Lung (tissue), 12 donors: ENCODE results near the gene ULK3. TPM values are rescaled to one million over a fixed set of nuclear protein-coding genes. Genes with fewer than 3 reads are reported as not detected.

ENCODE experiments used
- ATAC-seq: fragments of 200-7000 bp; cut with Tn5 transposase; one replicate; pipeline ENCODE4 v1.9.1; 2020; ENCODE audit warnings: moderate number of reproducible peaks; ENCODE audit not compliant: insufficient read depth, low FRiP score
- DNase-seq, 3 donors: peaks; one replicate each; pipeline ENCODE4 v3.0.0-alpha.2; 2013 to 2017
- H3K27ac ChIP-seq, 2 donors: one replicate each; pipeline ENCODE4 v1.5.1; 2013; ENCODE audit warnings: mild to moderate bottlenecking in 2 of 2, moderate library complexity in 2 of 2, control low read depth in 1 of 2, inconsistent platforms in 1 of 2, low read depth in 1 of 2, low read length in 1 of 2
- H3K27me3 ChIP-seq, 3 donors: one replicate each; pipeline ENCODE4 v1.5.1; 2013; ENCODE audit warnings: low read length in 2 of 3; ENCODE audit not compliant: control insufficient read depth in 3 of 3, insufficient read depth in 3 of 3
- H3K36me3 ChIP-seq, 4 donors: one replicate each; pipeline ENCODE4 v1.5.1; 2013; ENCODE audit warnings: low read length in 4 of 4, mild to moderate bottlenecking in 1 of 4, moderate library complexity in 1 of 4; ENCODE audit not compliant: control insufficient read depth in 4 of 4, insufficient read depth in 4 of 4
- H3K4me1 ChIP-seq, 5 donors: one replicate each; pipeline ENCODE4 v1.5.1; 2013; ENCODE audit warnings: low read length in 5 of 5, mild to moderate bottlenecking in 2 of 5, moderate library complexity in 1 of 5; ENCODE audit not compliant: control insufficient read depth in 5 of 5, insufficient read depth in 5 of 5
- H3K4me3 ChIP-seq: one replicate; pipeline ENCODE4 v1.5.1; 2013; ENCODE audit warnings: mild to moderate bottlenecking, control low read depth, moderate library complexity
- H3K9ac ChIP-seq, 2 donors: one replicate each; pipeline ENCODE4 v1.5.1; 2013; ENCODE audit warnings: low read length in 2 of 2, control low read depth in 1 of 2; ENCODE audit not compliant: insufficient read depth in 1 of 2
- H3K9me3 ChIP-seq, 4 donors: one replicate each; pipeline ENCODE4 v1.5.1; 2013; ENCODE audit warnings: low read length in 3 of 4, mild to moderate bottlenecking in 1 of 4, moderate library complexity in 1 of 4; ENCODE audit not compliant: control insufficient read depth in 4 of 4, insufficient read depth in 3 of 4
- CTCF ChIP-seq: IDR thresholded peaks from 2 replicates; pipeline ENCODE4 v1.5.1; 2012; ENCODE audit warnings: mild to moderate bottlenecking; ENCODE audit errors: control extremely low read depth, extremely low read depth
- WGBS, 2 donors: extraction: QIAGEN DNeasy Blood & Tissue Kit; methylation state at CpG; one replicate each; pipeline ENCODE4 v1.1.7; 2013; 5-methylcytosine and 5-hydroxymethylcytosine counted together
- polyA plus RNA-seq, 2 donors: library from polyadenylated mRNA; stranded (reverse); fragments of 200-250 nt; gene quantifications; one replicate each; pipeline ENCODE4 v1.2.1, GENCODE V29; 2013
- total RNA-seq, 2 donors: library from RNA; depleted of rRNA in 1 of 2; stranded (reverse); fragments of >200 nt in 1 of 2; gene quantifications; one replicate each; pipeline ENCODE4 v1.2.1, GENCODE V29; 2014 to 2021
- donor health status: control.
- donor health status: control.
- donor health status: Bipolar disorder and iron deficiency.
- donor health status: healthy.
- donor health status: DM: yes; HTN: yes; CAD: no.

Gene ULK3
- total and polyA plus RNA-seq, 4 donors = 20.6 to 54.5 (median 38.7) TPM

GRCh38 chr15:74854453-74855022, 11.6 kb upstream of the ULK3 start:
- H3K4me1 ChIP-seq = peaks cover 0 to 16% (median 6%) of the 10 kb centered on the region in 5 donors
- H3K9me3 ChIP-seq = no peaks in the 10 kb centered on the region
- H3K4me3 ChIP-seq = no peak overlapping the region
- 95 to 99% methylated on average over 13 of the region's 13 CpGs for WGBS, 2 donors
- H3K27me3 ChIP-seq = no peaks in the 10 kb centered on the region
- peaks cover 13 to 55% (median 32%) of the 10 kb centered on the region in 4 donors for H3K36me3 ChIP-seq
- no peak overlapping the region for H3K27ac ChIP-seq
- no peak for ATAC-seq
- H3K9ac ChIP-seq = no peak overlapping the region
- no peak for TF ChIP-seq CTCF
- no peak for DNase-seq

- no peaks in the 10 kb centered on the region for H3K27me3 ChIP-seq
- peaks cover 0 to under 1% (median 0%) of the 10 kb centered on the region in 5 donors for H3K4me1 ChIP-seq
- no peak for TF ChIP-seq CTCF
- 95 to 96% methylated on average over 6 to 7 of the region's 7 CpGs for WGBS, 2 donors
- H3K36me3 ChIP-seq = peaks cover 23 to 65% (median 32%) of the 10 kb centered on the region in 4 donors
- no peaks in the 10 kb centered on the region for H3K9me3 ChIP-seq
- no peak overlapping the region for H3K4me3 ChIP-seq
- no peak for ATAC-seq
- DNase-seq = no peak
- no peak overlapping the region for H3K9ac ChIP-seq
- H3K27ac ChIP-seq = no peak overlapping the region
These were observed 9.0 kb upstream of the ULK3 start for GRCh38 chr15:74851960-74852359.

- Histone ChIP-seq H3K27me3 (no peaks in the 10 kb centered on the region), H3K4me1 (no peaks in the 10 kb centered on the region), H3K9me3 (no peaks in the 10 kb centered on the region), H3K4me3 (no peak overlapping the region), H3K27ac (no peak overlapping the region), H3K36me3 (peaks cover 26 to 70% (median 33%) of the 10 kb centered on the region in 4 donors), H3K9ac (no peak overlapping the region)
- 91 to 97% methylated on average over 4 of the region's 4 CpGs for WGBS, 2 donors
- TF ChIP-seq CTCF = no peak
- DNase-seq = no peak
- ATAC-seq = no peak
These were observed 7.4 kb upstream of the ULK3 start for GRCh38 chr15:74850393-74850792.

- Histone ChIP-seq H3K9ac (no peak overlapping the region), H3K4me3 (no peak overlapping the region), H3K27me3 (no peaks in the 10 kb centered on the region), H3K4me1 (peaks cover 0 to 11% (median 0%) of the 10 kb centered on the region in 5 donors), H3K27ac (no peak overlapping the region), H3K9me3 (no peaks in the 10 kb centered on the region), H3K36me3 (peaks cover 16 to 53% (median 28%) of the 10 kb centered on the region in 4 donors)
- WGBS, 2 donors = 88 to 90% methylated on average over 3 of the region's 3 CpGs
- ATAC-seq (no peak), DNase-seq (no peak)
- no peak for TF ChIP-seq CTCF
These were observed 4.5 kb upstream of the ULK3 start for GRCh38 chr15:74847432-74847831.
